ENCODE measurements around the gene RARS2.

Gene RARS2

GRCh38 chr6:87572883-87573282, 16.9 kb downstream of the RARS2 start:
- TF ChIP-seq REST (IDR thresholded peaks at IDR 0.05; ENCODE audit: insufficient read depth in 1 of 2, low read depth in 2 of 2, low read length in 2 of 2) (no peak), TAF1 (IDR thresholded peaks at IDR 0.05; ENCODE audit: borderline replicate concordance, insufficient read depth, low read length) (no peak), SIN3A (IDR thresholded peaks at IDR 0.05; ENCODE audit: borderline replicate concordance, insufficient read depth, low read length) (no peak), POLR2AphosphoS5 (IDR thresholded peaks at IDR 0.05; ENCODE audit: low read depth, low read length) (no peak)

DNA sequence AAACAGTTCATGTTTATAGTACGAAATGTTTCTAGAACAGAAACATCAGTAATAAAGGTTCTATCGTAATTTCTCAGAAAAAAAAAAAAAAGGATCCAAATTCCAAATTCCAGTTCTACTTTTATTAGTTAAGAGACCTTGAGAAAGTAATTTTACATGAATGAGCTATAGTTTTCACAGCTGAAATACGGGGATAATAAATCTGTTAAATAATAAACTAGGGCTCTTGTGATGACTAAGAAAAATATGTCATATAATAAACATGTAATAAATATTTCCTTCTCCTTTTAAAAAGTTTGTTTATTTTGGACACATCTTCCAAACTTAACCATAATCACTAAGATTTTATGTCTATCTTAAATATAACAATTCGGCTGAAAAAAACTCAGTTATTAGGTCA, 17.8 kb downstream of the RARS2 start:
- TF ChIP-seq SIN3A (IDR thresholded peaks at IDR 0.05; ENCODE audit: borderline replicate concordance, insufficient read depth, low read length), result no peak
- TF ChIP-seq TAF1 (IDR thresholded peaks at IDR 0.05; ENCODE audit: borderline replicate concordance, insufficient read depth, low read length), result no peak
- TF ChIP-seq FOXP2 (optimal IDR thresholded peaks at IDR 0.05; ENCODE audit: borderline replicate concordance, extremely low read depth, extremely low read length, insufficient read depth), result no peak
- no peak for TF ChIP-seq POLR2AphosphoS5 (IDR thresholded peaks at IDR 0.05; ENCODE audit: low read depth, low read length)
- TF ChIP-seq REST (IDR thresholded peaks at IDR 0.05; ENCODE audit: insufficient read depth in 1 of 2, low read depth in 2 of 2, low read length in 2 of 2), result no peak

- TF ChIP-seq TAF1 (IDR thresholded peaks at IDR 0.05; ENCODE audit: borderline replicate concordance, insufficient read depth, low read length) (no peak), REST (IDR thresholded peaks at IDR 0.05; ENCODE audit: insufficient read depth in 1 of 2, low read depth in 2 of 2, low read length in 2 of 2) (no peak), FOXP2 (optimal IDR thresholded peaks at IDR 0.05; ENCODE audit: borderline replicate concordance, extremely low read depth, extremely low read length, insufficient read depth) (no peak), POLR2AphosphoS5 (IDR thresholded peaks at IDR 0.05; ENCODE audit: low read depth, low read length) (no peak), SIN3A (IDR thresholded peaks at IDR 0.05; ENCODE audit: borderline replicate concordance, insufficient read depth, low read length) (no peak)
These were observed 28.8 kb downstream of the RARS2 start for GRCh38 chr6:87561017-87561416.

DNA sequence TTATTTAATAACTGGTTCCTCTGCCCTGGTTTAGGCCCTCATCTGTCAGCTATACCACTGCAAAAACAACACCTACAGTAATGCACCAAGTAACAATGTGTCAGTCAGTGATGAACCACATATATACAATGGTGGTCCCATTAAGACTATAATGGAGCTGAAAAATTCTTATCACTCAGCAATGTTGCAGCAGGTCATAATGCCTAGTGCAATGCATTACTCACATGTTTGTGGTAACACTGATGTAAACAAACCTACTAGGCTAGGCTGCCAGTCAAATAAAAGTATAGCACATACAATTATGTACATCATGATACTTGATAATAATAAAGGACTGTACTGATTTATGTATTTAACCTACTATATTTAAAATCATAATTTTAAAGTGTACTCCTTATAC, 31.3 kb downstream of the RARS2 start:
- TF ChIP-seq POLR2AphosphoS5 (IDR thresholded peaks at IDR 0.05; ENCODE audit: low read depth, low read length), result no peak
- no peak for TF ChIP-seq TAF1 (IDR thresholded peaks at IDR 0.05; ENCODE audit: borderline replicate concordance, insufficient read depth, low read length)
- no peak for TF ChIP-seq FOXP2 (optimal IDR thresholded peaks at IDR 0.05; ENCODE audit: borderline replicate concordance, extremely low read depth, extremely low read length, insufficient read depth)

DNA sequence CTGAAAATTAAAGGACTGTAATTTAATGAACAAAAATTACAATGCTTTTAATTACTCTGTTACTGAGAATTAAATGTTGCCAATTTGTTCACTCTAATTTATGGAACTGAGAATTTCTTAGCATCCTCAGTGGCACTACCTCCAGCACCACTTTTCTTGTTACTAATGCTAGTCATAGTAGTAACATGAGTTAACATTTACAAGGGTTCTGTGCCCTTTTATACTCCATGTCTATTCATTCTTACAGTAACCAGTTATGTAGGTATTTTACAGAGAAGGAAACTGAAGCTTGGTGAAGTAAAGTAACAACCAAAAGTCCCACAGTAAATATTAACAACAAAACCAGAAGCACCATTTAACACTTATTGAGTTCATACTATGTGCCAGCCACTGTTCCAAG, 34.3 kb downstream of the RARS2 start:
- TF ChIP-seq REST (IDR thresholded peaks at IDR 0.05; ENCODE audit: insufficient read depth in 1 of 2, low read depth in 2 of 2, low read length in 2 of 2) (no peak), FOXP2 (optimal IDR thresholded peaks at IDR 0.05; ENCODE audit: borderline replicate concordance, extremely low read depth, extremely low read length, insufficient read depth) (no peak), SIN3A (IDR thresholded peaks at IDR 0.05; ENCODE audit: borderline replicate concordance, insufficient read depth, low read length) (no peak), TAF1 (IDR thresholded peaks at IDR 0.05; ENCODE audit: borderline replicate concordance, insufficient read depth, low read length) (no peak), POLR2AphosphoS5 (IDR thresholded peaks at IDR 0.05; ENCODE audit: low read depth, low read length) (no peak)

Measured in PFSK-1 (cell line).